Neural progenitor cell (in vitro differentiated cells): ENCODE data around the gene MYL12A. TPM values are rescaled to one million over a fixed set of nuclear protein-coding genes. Genes with fewer than 3 reads are reported as not detected.

ENCODE experiments used
- DNase-seq: peaks from one replicate; pipeline ENCODE4 v3.0.0-alpha.2; 2016; ENCODE audit warnings: low spot score
- H2AFZ ChIP-seq: fragments of 200-600 bp; sonication (generic); replicated peaks from 2 replicates; pipeline ENCODE4 v1.6.1; 2016; ENCODE audit warnings: antibody characterized with exemption
- H3F3A ChIP-seq: fragments of 200-600 bp; sonication (generic); 2 replicates; pipeline ENCODE4 v1.6.1; 2016; ENCODE audit warnings: antibody characterized with exemption, low read depth
- H3K27ac ChIP-seq: fragments of 200-600 bp; sonication (generic); 2 replicates; pipeline ENCODE4 v1.5.1; 2016; ENCODE audit warnings: mild to moderate bottlenecking
- H3K27me3 ChIP-seq: fragments of 200-600 bp; sonication (generic); 2 replicates; pipeline ENCODE4 v1.6.1; 2016; ENCODE audit warnings: mild to moderate bottlenecking, moderate library complexity
- H3K36me3 ChIP-seq: fragments of 200-600 bp; sonication (generic); 2 replicates; pipeline ENCODE4 v1.5.1; 2016
- H3K4me1 ChIP-seq: fragments of 200-600 bp; sonication (generic); 2 replicates; pipeline ENCODE4 v1.6.1; 2016; ENCODE audit warnings: mixed run types
- H3K4me2 ChIP-seq: fragments of 200-600 bp; sonication (generic); 2 replicates; pipeline ENCODE4 v1.6.1; 2016
- H3K4me3 ChIP-seq: fragments of 200-600 bp; sonication (generic); 2 replicates; pipeline ENCODE4 v1.5.1; 2016
- H3K79me2 ChIP-seq: fragments of 200-600 bp; sonication (generic); 2 replicates; pipeline ENCODE4 v1.6.1; 2016; ENCODE audit warnings: low read depth
- H3K9ac ChIP-seq: fragments of 200-600 bp; sonication (generic); 2 replicates; pipeline ENCODE4 v1.6.1; 2016
- H3K9me3 ChIP-seq: fragments of 200-600 bp; sonication (generic); 2 replicates; pipeline ENCODE4 v1.5.1; 2016; ENCODE audit warnings: low read depth
- H4K20me1 ChIP-seq: fragments of 200-600 bp; sonication (generic); 2 replicates; pipeline ENCODE4 v1.6.1; 2016; ENCODE audit warnings: low read depth
- H3K27ac Mint-ChIP-seq: 3 replicates; pipeline ENCODE4 v1.8.0; 2021; ENCODE audit warnings: mixed read lengths
- H3K27me3 Mint-ChIP-seq: 2 replicates; pipeline ENCODE4 v1.8.0; 2022; ENCODE audit warnings: low read depth, mild to moderate bottlenecking, inconsistent platforms, moderate library complexity, mixed read lengths; ENCODE audit not compliant: insufficient read depth
- H3K36me3 Mint-ChIP-seq: 3 replicates; pipeline ENCODE4 v1.8.0; 2021; ENCODE audit warnings: mixed read lengths
- H3K4me1 Mint-ChIP-seq: 3 replicates; pipeline ENCODE4 v1.8.0; 2021; ENCODE audit warnings: mixed read lengths
- H3K4me3 Mint-ChIP-seq: 3 replicates; pipeline ENCODE4 v1.8.0; 2021; ENCODE audit warnings: mild to moderate bottlenecking, moderate library complexity, mixed read lengths
- H3K9me3 Mint-ChIP-seq: 3 replicates; pipeline ENCODE4 v1.8.0; 2020; ENCODE audit warnings: mixed read lengths
- EZH2 ChIP-seq: fragments of 200-600 bp; sonication (generic); IDR thresholded peaks from 2 replicates; pipeline ENCODE4 v1.6.1; 2017; ENCODE audit warnings: antibody characterized with exemption, mild to moderate bottlenecking, moderate library complexity
- EZH2phosphoT487 ChIP-seq: fragments of 200-600 bp; sonication (generic); IDR thresholded peaks from 2 replicates; pipeline ENCODE4 v1.6.1; 2017; ENCODE audit warnings: antibody characterized with exemption
- total RNA-seq: library from RNA; depleted of rRNA; stranded (reverse); fragments of >200 nt; gene quantifications from 2 replicates; pipeline ENCODE4 v1.2.3, GENCODE V29; 2015; ENCODE audit warnings: low replicate concordance
- TF ChIP-seq, protein P1 (sequence below): fragments of 200-600 bp; sonication (generic); IDR thresholded peaks from 2 replicates; pipeline ENCODE4 v1.5.1; 2017; ENCODE audit warnings: antibody characterized with exemption, mild to moderate bottlenecking

Gene MYL12A
- total RNA-seq, 1 donor from 2014 or later = 365 TPM

DNA sequence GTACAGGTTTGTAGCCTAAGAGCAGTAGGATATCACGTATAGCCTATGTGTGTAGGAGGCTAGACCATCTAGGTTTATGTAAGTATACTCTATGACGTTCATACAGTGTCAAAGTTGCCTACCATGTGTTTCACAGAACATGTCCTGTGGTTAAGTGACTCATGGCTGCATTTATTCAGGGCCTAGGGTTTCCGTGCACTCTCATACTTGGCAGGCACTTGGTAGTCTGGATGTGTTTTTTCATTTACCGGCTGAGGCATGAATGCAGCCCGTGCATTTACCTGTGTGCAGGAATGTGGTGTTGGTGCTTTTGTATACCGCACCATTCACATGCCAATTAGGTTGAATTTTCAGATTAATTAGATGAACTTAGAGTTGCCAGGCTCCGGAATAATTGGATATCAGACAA lies 57.8 kb downstream of the MYL12A start:
- Histone ChIP-seq H3K36me3 (no peaks in the 10 kb centered on the region), H3K9ac (no peak overlapping the region), H3K79me2 (no peaks in the 10 kb centered on the region), H3K4me3 (no peak overlapping the region), H3F3A (no peaks in the 10 kb centered on the region), H4K20me1 (no peaks in the 10 kb centered on the region), H3K27me3 (no peaks in the 10 kb centered on the region), H3K9me3 (no peaks in the 10 kb centered on the region), H3K4me2 (no peak overlapping the region), H3K27ac (no peak overlapping the region), H2AFZ (no peak overlapping the region), H3K4me1 (no peaks in the 10 kb centered on the region)
- Mint-ChIP-seq H3K4me1 (no peaks in the 10 kb centered on the region), H3K4me3 (no peak overlapping the region), H3K9me3 (peaks cover 4% of the 10 kb centered on the region), H3K27ac (no peak overlapping the region), H3K36me3 (no peaks in the 10 kb centered on the region), H3K27me3 (peaks cover 4% of the 10 kb centered on the region)
- TF ChIP-seq EZH2 (no peak), EZH2phosphoT487 (no peak)
- TF ChIP-seq, protein P1, sequence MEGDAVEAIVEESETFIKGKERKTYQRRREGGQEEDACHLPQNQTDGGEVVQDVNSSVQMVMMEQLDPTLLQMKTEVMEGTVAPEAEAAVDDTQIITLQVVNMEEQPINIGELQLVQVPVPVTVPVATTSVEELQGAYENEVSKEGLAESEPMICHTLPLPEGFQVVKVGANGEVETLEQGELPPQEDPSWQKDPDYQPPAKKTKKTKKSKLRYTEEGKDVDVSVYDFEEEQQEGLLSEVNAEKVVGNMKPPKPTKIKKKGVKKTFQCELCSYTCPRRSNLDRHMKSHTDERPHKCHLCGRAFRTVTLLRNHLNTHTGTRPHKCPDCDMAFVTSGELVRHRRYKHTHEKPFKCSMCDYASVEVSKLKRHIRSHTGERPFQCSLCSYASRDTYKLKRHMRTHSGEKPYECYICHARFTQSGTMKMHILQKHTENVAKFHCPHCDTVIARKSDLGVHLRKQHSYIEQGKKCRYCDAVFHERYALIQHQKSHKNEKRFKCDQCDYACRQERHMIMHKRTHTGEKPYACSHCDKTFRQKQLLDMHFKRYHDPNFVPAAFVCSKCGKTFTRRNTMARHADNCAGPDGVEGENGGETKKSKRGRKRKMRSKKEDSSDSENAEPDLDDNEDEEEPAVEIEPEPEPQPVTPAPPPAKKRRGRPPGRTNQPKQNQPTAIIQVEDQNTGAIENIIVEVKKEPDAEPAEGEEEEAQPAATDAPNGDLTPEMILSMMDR = no peak
- no peak for DNase-seq

Other genes starting within 250 kb of the MYL12A start
- 32.1 and 35.5 TPM in 2 replicates for gene LPIN2, start 234.7 kb upstream of the MYL12A start, total RNA-seq
- 0.45 and 1.4 TPM in 2 replicates for gene MYOM1, start 27.8 kb upstream of the MYL12A start, total RNA-seq
- 127 and 152 TPM in 2 replicates for gene MYL12B, start 14.3 kb downstream of the MYL12A start, total RNA-seq
- 260 and 261 TPM in 2 replicates for gene TGIF1, start 202.4 kb downstream of the MYL12A start, total RNA-seq